NCI-H2227 (cell line): ENCODE measurements around the gene LMAN2L.
A peak's percentile ranks its signal among the peaks of the same experiment; 100 is the strongest.

Source experiments
- DNase-seq: peaks from one replicate; lab custom pipeline; 2025; ENCODE audit not compliant: unreplicated experiment; lab: John Stamatoyannopoulos, UW

Gene LMAN2L

DNA sequence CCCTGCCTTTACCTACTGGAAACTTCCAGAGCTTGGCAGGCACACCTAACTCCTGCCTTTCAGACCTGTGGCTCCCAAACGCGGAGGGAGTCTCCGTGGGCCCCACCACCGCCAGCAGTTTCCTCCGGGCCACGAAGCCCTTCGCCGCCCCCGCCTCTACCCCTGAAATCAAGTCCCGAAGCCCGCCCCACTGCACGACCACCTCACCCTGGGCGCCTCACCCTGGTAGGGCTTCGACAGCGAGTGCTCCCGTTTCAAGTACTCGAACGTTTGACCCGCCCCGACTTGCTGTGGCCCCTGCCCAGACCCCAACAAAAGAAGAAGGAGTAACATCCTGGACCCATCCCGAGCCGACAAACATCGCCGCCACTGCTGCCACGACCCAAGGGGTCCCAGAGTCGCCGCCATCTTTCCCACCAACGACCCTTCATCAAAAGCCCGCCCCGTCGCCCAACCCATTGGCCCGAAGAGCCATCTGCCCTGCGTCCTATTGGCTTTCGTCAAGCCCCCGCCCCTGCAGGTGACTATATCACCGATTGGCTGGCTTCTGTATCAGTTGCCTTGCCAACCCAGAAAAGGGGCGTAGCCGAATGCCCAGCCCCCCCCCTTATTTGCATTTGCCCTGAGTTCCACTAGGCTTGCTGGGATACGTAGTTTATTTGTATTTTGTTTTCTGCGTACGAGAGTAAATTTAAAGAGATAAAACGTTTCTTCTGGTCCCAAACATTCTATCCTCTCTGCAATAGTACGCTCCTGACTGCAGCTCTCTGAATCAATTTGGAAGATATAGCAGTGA is at the start of gene LMAN2L:
TSS of gene LMAN2L (minus strand) at position 432 of the 796 bp plus-strand sequence. CDS start at position 408, 24 bp downstream.
- DNase-seq: peak; percentile 98

DNA sequence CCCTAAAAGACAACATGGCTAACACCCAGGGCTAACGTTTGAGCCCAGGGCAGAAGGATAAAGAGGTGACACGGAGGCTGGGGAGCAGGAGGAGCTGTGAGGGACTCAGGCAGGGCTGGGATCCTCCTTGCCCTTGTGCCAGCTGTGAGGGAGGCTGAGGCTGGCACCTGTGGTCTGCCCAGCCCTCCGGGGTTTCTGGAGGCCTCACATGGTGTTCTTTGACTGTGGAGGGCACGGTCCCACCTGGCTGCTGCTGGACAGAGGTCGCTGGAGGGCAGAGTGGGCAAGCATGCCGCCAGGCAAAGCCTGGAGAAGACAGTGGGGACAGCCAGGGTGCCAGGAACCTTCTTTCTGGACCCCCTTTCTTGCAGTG is 49.4 kb upstream of the LMAN2L start:
- DNase-seq: no peak

GRCh38 chr2:96788442-96789244 is 48.8 kb upstream of the LMAN2L start:
- peak; percentile 21 for DNase-seq

DNA sequence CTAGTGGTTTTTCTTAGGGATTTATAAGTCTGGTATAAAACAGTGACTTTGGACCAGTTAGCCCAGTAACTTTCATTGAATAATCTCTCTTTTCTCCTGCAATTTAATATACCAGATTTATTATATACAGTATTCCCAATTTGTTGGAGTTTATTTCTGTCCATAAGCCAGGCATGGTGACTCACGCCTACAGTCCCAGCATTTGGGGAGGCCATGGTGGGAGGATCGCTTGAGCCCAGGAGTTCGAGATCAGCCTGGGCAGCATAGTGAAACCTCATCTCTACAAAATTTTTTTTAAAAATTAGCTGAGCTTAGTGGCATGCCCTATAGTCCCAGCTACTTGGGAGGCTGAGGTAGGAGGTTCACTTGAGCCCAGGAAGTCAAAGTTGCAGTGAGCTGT is 47.5 kb upstream of the LMAN2L start:
- no peak for DNase-seq

DNA sequence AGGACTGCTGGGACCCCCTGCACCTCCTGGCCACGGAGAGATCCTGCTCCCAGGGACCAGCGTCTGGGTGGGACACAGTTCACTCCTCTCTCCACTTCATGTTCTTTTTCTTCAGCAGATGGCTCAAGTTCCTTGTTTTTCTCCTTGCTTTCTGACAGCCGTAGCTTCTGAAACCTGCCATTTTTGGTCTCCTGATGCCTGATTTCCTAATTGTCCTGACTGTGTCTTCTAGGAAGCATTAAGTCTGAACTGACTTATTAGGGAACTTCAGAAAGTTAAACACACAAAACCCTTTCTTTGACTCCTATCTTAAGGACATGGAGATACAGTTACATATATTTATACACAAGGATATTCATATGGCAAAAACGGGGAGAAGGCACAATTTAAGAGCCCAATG is 43.5 kb upstream of the LMAN2L start:
- DNase-seq: no peak

DNA sequence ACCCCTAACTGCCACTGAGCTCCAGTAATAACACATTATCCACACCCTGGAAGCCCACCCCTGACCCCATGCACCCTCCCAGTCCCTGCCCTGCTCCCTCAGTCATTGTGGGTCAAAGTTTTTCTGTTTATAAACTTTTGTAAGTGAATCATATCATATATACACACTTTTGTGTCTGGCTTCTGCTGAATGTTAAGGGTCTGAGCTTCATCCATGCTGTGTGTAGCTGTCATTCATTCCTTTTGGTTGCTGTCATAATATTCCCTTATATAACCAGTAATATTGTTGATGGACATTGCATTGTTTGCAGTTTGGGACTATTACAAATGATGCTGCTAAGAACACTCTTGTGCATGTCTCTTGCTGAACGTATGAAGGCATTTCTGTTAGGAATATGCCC is 35.3 kb upstream of the LMAN2L start:
- no peak for DNase-seq

DNA sequence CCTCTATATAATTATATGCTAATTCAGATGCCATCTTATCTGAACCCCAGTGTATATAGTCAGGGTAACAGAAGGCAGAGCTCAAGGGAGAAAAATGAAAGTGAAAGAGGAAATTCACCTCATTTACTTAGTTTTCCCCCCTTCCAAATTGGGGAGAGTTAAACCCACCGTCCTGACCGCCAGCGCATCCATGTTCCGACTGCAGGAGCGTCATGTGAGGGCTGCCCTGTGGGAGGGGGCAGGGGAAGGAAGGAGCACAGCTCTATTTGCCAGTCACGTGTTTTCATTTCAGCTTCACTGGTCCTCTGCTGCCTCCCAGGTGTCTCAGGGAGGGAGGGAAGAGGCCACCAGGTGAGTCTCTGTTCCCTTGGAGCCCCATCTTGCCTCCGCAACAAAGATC is 34.1 kb upstream of the LMAN2L start:
- peak; percentile 30 for DNase-seq

- no peak for DNase-seq
These were observed 33.2 kb upstream of the LMAN2L start for GRCh38 chr2:96772903-96773671.

DNA sequence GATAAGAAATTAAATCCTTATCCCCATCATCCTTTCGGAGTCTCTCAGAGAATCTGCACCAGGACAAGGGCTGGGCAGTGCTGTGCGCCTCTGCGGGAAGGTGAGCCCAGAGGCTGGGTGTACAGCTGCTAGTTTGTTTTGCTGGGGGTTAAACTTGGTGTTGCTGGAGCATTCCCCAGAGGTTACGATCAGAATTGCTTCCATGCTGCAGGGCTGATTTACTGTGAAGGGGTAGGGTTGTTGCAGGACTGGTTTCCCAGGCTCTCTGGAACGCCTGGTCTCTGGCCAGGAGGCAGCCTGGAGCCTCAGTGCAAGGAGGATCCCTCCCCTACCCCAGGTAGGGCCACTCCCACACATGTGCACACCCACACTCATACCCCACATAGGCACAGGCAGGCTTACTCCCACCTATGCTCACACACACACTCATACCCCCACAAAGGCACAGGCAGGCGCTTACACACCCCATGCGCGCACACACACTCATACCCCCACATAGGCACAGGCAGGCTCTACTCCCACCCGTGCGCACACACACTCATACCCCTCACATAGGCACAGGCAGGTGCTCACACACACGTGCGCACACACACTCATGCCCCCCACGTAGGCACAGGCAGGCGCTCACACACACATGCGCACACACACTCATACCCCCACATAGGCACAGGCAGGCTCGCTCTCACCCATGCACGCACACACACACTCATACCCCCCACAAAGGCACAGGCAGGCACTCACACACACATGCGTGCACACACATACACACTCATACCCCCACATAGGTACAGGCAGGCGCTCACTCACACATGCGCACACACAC is 32.1 kb upstream of the LMAN2L start:
- DNase-seq: no peak

GRCh38 chr2:96770442-96771202 is 30.8 kb upstream of the LMAN2L start:
- DNase-seq: no peak

GRCh38 chr2:96769814-96770213 is 29.9 kb upstream of the LMAN2L start:
- DNase-seq: no peak

DNA sequence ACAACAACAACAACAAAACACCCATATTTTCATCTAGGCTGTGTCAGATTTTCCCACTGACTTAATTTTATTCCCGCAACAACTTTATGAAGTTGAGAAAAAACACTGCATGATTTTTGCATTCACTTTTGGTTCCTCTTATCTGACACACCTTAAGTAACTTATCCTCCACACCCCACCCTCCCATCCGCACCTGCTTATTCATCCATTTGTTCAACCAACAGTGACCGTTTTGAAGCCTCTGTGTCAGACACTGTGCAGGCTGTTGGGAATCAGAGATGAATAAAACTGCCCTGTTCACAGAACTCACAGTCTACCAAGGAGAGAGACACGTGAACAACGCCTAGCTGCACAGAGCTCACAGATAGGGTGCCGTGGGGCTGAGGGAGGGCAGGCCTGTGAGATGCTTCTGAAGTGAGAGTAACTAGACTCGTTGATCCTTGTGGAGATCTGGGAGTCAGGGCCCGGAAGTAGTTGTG is 28.3 kb upstream of the LMAN2L start:
- no peak for DNase-seq

DNA sequence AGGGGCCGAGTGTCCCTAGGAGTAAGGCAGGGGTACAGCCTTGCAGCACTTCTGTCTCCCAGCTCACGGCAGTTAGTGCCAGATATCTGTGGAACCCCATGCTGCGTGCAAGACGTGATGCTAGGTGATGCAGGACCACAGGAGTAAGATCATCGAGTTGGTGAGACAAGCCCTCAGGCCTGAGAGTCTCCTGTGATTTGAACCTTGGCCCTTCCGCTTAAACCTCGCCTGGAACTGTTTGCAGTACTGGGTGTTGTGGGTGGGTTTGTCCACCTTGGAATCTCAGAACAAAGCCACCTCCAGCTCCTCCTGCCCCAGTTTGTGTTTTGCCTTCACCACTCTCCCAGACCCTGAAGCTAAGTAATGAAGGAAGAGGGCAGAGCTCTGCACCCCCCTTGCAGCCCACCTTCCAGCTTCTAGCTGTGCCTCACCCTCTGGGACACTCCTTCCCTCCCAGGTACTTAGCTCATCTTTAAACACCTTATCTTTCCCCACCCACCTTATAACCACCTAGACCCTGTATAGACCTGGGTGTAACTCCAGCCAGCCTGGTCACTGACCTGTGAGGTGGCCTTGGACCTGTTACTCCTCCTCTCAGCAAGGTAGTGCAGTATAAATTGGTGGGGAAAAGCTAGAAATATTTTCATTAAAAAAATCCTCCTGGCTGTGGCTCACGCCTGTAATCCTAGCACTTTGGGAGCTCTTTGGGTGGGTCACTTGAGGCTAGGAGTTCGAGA is 27.4 kb upstream of the LMAN2L start:
- no peak for DNase-seq

- DNase-seq: peak; percentile 37
These were observed 24.4 kb upstream of the LMAN2L start for GRCh38 chr2:96764253-96764637.

- DNase-seq: no peak
These were observed 23.8 kb upstream of the LMAN2L start for GRCh38 chr2:96763511-96764252.

GRCh38 chr2:96762529-96763311 is 22.9 kb upstream of the LMAN2L start:
- DNase-seq: no peak

GRCh38 chr2:96760986-96761832 is 21.3 kb upstream of the LMAN2L start:
- peak; percentile 66 for DNase-seq
